NT2/D1 (cell line): ENCODE data around the gene APOBEC3A.
A peak's percentile ranks its signal among the peaks of the same experiment; 100 is the strongest.

ENCODE experiments used
- DNase-seq: peaks from one replicate; pipeline ENCODE4 v3.0.0-alpha.2; 2011; ENCODE audit warnings: low read depth, low spot score
- H3K27me3 ChIP-seq: 2 replicates; pipeline ENCODE4 v1.6.0; 2011; ENCODE audit warnings: mild to moderate bottlenecking; ENCODE audit not compliant: insufficient read length, insufficient read depth
- H3K36me3 ChIP-seq: 2 replicates; pipeline ENCODE4 v1.6.1; 2011; ENCODE audit warnings: mild to moderate bottlenecking, low read length, mixed read lengths; ENCODE audit not compliant: insufficient read depth, insufficient read length
- H3K4me1 ChIP-seq: 2 replicates; pipeline ENCODE4 v1.5.1; 2011; ENCODE audit not compliant: insufficient read depth, insufficient read length
- H3K4me3 ChIP-seq: 2 replicates; pipeline ENCODE4 v1.5.1; 2011; ENCODE audit warnings: low read depth; ENCODE audit not compliant: insufficient read length
- H3K9ac ChIP-seq: 2 replicates; pipeline ENCODE4 v1.6.0; 2011; ENCODE audit warnings: low read depth; ENCODE audit not compliant: insufficient read length
- H3K9me3 ChIP-seq: 2 replicates; pipeline ENCODE4 v1.5.1; 2011; ENCODE audit warnings: mild to moderate bottlenecking, low read length; ENCODE audit not compliant: insufficient read depth
- SUZ12 ChIP-seq: IDR thresholded peaks from 2 replicates; pipeline ENCODE4 v1.6.1; 2011; ENCODE audit not compliant: insufficient read length, insufficient read depth; ENCODE audit errors: extremely low read depth
- YY1 ChIP-seq: IDR thresholded peaks from 2 replicates; pipeline ENCODE4 v1.6.1; 2011; ENCODE audit not compliant: insufficient read length, insufficient read depth
- ZNF274 ChIP-seq: IDR thresholded peaks from 2 replicates; pipeline ENCODE4 v1.6.1; 2011; ENCODE audit warnings: mild to moderate bottlenecking, low read depth, low read length

APOBEC3A gene

DNA sequence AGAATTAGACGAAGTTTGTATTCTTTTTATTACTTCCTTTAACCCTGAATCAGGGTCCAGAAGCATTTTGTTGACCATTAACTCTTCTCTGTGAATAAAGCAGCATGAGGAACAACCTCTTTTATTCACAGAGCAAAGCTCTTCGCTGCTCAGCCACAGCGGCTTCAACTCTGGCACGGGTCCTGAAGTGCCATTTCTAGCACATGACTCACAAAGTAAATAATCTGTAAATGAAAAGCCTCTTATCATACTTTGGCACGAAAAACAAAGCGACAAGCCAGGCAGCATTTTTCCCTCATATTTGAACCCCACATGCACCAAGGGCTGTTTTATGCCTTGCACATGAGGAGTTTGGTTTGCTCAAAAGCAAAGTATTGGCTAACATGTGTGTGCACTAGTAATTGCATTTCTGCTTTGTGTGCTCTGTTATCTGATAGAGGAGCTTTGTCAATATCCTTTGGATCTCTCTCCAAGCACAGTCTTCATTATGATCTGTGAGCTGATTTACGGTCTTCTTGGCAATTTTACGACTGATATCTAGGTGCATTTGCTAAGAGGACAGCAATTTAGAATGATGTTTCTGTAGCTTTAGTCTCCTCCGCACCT lies 33.0 kb upstream of the APOBEC3A start:
- Histone ChIP-seq H3K9me3 (no peaks in the 10 kb centered on the region), H3K36me3 (no peaks in the 10 kb centered on the region), H3K9ac (no peak overlapping the region), H3K4me1 (peaks cover 1% of the 10 kb centered on the region), H3K27me3 (no peaks in the 10 kb centered on the region), H3K4me3 (no peak overlapping the region)
- TF ChIP-seq SUZ12, result no peak
- no peak for TF ChIP-seq YY1
- TF ChIP-seq ZNF274, result no peak
- no peak for DNase-seq

DNA sequence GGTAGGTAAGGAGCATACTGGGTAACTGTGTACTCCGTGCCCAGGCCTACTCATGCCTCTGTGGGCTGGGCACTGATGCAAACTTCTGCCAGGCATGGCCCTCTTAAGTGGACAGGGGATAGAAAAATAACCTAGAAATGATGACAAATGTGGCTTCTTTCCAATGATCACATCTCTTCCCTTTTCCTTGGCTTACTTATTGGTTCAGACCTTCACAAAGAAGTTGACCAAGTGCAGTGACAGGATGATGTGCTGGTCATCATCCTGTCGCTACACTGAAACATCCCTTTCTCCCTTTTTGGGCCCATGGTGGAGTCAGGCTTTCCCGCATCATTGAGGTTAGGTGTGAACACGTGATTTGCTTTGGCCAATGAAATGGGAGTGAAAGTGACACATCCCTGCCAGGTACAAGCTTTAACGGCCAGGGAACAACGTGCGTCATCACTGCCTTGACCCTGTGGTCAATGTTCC lies 31.8 kb upstream of the APOBEC3A start:
- DNase-seq, result no peak
- H3K36me3 ChIP-seq, result no peaks in the 10 kb centered on the region
- H3K4me3 ChIP-seq, result no peak overlapping the region
- no peaks in the 10 kb centered on the region for H3K9me3 ChIP-seq
- H3K27me3 ChIP-seq, result no peaks in the 10 kb centered on the region
- no peak overlapping the region for H3K9ac ChIP-seq
- H3K4me1 ChIP-seq, result peaks cover 1% of the 10 kb centered on the region
- no peak for TF ChIP-seq ZNF274
- TF ChIP-seq SUZ12, result no peak
- TF ChIP-seq YY1, result no peak

DNA sequence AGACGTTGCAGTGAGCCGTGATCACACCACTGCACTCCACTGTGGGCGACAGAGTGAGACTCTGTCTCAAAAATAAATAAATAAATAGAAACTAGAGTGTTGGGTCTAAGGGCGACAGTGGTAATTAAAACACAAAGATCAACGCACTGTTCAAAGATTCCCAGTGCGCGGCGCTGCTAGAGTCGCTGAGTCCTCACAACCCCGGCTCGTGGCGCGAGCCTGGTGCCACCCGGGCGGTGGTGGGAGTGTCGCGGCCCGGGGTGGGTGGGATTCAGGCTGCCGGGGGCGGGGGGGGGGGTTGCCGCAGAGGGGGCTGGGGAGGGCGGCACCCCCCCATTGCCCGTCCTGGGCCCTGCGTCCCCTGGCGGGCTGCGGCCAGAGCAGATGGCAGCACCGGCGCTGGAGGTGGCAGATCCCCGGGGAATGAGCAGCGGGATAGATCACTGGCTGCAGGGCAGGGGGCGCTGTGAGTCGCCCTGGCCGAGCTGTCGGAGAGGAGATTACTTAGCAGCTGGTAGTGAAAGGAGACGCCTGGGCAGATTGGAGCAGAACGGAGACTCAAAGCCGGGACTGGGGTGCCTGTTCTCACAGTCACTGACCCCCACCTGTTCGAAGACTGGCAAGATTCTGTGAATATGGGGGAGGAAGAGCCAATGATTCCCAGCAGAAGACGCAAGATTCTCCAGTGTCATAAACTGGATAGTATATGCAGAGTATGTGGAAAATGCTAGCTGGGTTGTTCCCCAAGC lies 30.2 kb upstream of the APOBEC3A start:
- Histone ChIP-seq H3K36me3 (no peaks in the 10 kb centered on the region), H3K4me1 (peaks cover 1% of the 10 kb centered on the region), H3K9ac (peak overlapping the region; percentile 43), H3K9me3 (no peaks in the 10 kb centered on the region), H3K27me3 (no peaks in the 10 kb centered on the region), H3K4me3 (peak overlapping the region; percentile 3)
- peak; percentile 36 for DNase-seq
- no peak for TF ChIP-seq ZNF274
- no peak for TF ChIP-seq YY1
- no peak for TF ChIP-seq SUZ12

DNA sequence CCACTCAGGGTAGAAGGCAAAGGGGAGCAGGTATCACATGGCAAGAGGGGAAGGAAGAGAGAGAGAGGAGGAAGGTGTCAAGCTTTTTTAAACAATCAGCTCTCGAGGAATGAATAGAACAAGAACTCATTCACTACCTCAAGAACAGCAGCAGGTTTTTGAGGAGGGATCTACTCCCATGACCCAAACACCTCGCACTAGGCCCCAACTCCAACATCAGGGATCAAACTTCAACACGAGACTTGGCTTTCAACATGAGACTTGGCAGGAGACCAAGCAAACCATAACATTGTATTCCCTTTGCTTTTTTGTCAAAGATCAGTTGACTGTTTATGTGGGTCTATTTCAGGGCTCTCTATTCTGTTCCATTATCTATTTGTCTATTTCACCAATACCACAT lies 26.9 kb upstream of the APOBEC3A start:
- H3K27me3 ChIP-seq, result no peaks in the 10 kb centered on the region
- H3K9ac ChIP-seq, result no peak overlapping the region
- no peak for TF ChIP-seq ZNF274
- TF ChIP-seq SUZ12, result no peak
- no peak for TF ChIP-seq YY1
- H3K36me3 ChIP-seq, result no peaks in the 10 kb centered on the region
- H3K4me3 ChIP-seq, result no peak overlapping the region
- no peak for DNase-seq
- H3K9me3 ChIP-seq, result no peaks in the 10 kb centered on the region
- H3K4me1 ChIP-seq, result no peaks in the 10 kb centered on the region

DNA sequence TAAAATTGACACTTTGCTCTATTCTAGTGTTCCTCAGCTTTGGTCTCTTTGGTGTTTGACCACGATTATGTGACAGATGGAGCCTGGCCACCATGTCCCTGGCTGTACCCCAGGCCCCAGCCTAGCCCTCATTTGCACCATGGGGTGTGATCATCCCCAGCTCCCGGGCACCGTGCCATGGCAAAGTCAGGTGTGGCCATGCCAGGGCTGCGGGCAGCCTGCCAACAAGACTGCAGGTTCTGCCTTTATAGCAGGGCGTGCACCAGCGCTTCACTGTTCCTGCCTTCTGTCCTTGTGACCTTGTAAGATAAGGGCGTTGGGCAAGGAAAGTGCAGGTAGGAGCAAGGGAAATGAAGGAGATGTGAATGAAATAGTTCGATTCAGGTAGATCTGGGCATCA lies 22.4 kb upstream of the APOBEC3A start:
- H3K9me3 ChIP-seq, result no peaks in the 10 kb centered on the region
- no peak for DNase-seq
- TF ChIP-seq YY1 (no peak), ZNF274 (no peak), SUZ12 (no peak)
- H3K36me3 ChIP-seq, result no peaks in the 10 kb centered on the region
- H3K9ac ChIP-seq, result no peak overlapping the region
- H3K4me1 ChIP-seq, result no peaks in the 10 kb centered on the region
- H3K4me3 ChIP-seq, result no peak overlapping the region
- H3K27me3 ChIP-seq, result no peaks in the 10 kb centered on the region

DNA sequence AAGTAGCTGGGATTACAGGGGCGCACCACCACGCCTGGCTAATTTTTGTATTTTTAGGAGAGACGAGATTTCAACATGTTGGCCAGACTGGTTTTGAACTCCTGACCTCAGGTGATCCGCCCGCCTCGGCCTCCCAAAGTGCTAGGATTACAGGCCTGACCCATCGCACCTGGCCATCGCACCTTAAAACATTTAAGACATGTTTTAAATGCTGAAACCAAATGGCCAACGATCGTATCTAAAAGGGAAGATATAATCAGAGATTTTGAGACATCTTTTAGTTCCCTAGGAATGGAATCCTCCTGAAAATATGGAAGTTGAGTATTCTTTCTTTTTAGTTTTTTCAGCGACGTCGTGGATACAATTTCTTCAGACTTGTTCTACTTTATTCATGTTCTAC lies 21.8 kb upstream of the APOBEC3A start:
- TF ChIP-seq YY1 (no peak), ZNF274 (no peak), SUZ12 (no peak)
- Histone ChIP-seq H3K27me3 (no peaks in the 10 kb centered on the region), H3K4me3 (no peak overlapping the region), H3K36me3 (no peaks in the 10 kb centered on the region), H3K4me1 (no peaks in the 10 kb centered on the region), H3K9me3 (no peaks in the 10 kb centered on the region), H3K9ac (no peak overlapping the region)
- DNase-seq, result no peak

DNA sequence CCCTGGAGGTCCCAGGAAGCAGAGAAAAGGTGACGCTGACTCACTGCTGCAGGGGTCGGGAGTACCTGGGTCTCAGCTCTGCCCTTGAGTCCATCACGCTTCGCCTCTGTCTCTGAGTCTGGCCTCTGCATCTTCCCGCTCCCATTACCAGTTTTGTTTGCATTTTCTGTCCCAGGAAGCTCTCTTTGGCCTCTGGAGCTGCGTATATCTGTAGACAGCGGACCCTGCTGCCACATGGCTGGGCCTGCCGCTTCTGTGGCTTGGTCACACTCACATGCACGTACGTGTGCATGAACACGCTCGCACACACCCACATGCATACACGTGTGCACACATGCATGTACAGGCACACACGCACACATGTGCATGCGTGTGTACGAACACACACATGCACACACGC lies 20.8 kb upstream of the APOBEC3A start:
- Histone ChIP-seq H3K4me3 (no peak overlapping the region), H3K9ac (no peak overlapping the region), H3K27me3 (peaks cover 2% of the 10 kb centered on the region), H3K36me3 (no peaks in the 10 kb centered on the region), H3K9me3 (no peaks in the 10 kb centered on the region), H3K4me1 (no peaks in the 10 kb centered on the region)
- DNase-seq, result no peak
- TF ChIP-seq YY1 (no peak), ZNF274 (no peak), SUZ12 (no peak)
